Measurements from ENCODE around the gene TTC7B. TPM values are rescaled to one million over a fixed set of nuclear protein-coding genes. Genes with fewer than 3 reads are reported as not detected.

Gene TTC7B
- total RNA-seq, 2 experiments from 2014 or later, result 5.6 to 6.5 TPM

- H3K4me3 Mint-ChIP-seq, result no peak overlapping the region
- no peak overlapping the region for H3K27ac Mint-ChIP-seq
- H3K4me1 Mint-ChIP-seq (ENCODE audit: low read depth), result peaks cover 2% of the 10 kb centered on the region
- intact Hi-C loops (cut with micrococcal nuclease), result no loop called here
- no peaks in the 10 kb centered on the region for H3K9me3 Mint-ChIP-seq
- DNase-seq, result no peak
- CTCF ChIA-PET, result no interaction called here
- peaks cover 24% of the 10 kb centered on the region for H3K27me3 Mint-ChIP-seq (ENCODE audit: low read depth)
- H3K36me3 Mint-ChIP-seq (ENCODE audit: low read depth), result no peaks in the 10 kb centered on the region
Measured at GRCh38 chr14:90507428-90507827, 308.8 kb downstream of the TTC7B start.

GRCh38 chr14:90506748-90507147, 309.5 kb downstream of the TTC7B start:
- Mint-ChIP-seq H3K4me3 (no peak overlapping the region), H3K4me1 (ENCODE audit: low read depth) (peaks cover 2% of the 10 kb centered on the region), H3K27ac (no peak overlapping the region), H3K27me3 (ENCODE audit: low read depth) (peaks cover 26% of the 10 kb centered on the region), H3K9me3 (no peaks in the 10 kb centered on the region), H3K36me3 (ENCODE audit: low read depth) (no peaks in the 10 kb centered on the region)
- no peak for DNase-seq
- intact Hi-C loops (cut with micrococcal nuclease), result no loop called here
- CTCF ChIA-PET, result no interaction called here

- Mint-ChIP-seq H3K27me3 (ENCODE audit: low read depth) (peaks cover 28% of the 10 kb centered on the region), H3K36me3 (ENCODE audit: low read depth) (no peaks in the 10 kb centered on the region), H3K4me1 (ENCODE audit: low read depth) (peaks cover 5% of the 10 kb centered on the region), H3K9me3 (no peaks in the 10 kb centered on the region), H3K27ac (no peak overlapping the region), H3K4me3 (no peak overlapping the region)
- intact Hi-C loops (cut with micrococcal nuclease), result no loop called here
- CTCF ChIA-PET, result no interaction called here
- no peak for DNase-seq
Measured at GRCh38 chr14:90505531-90505930, 310.7 kb downstream of the TTC7B start.

GRCh38 chr14:90504643-90505042, 311.6 kb downstream of the TTC7B start:
- Mint-ChIP-seq H3K27ac (no peak overlapping the region), H3K4me1 (ENCODE audit: low read depth) (peaks cover 6% of the 10 kb centered on the region), H3K27me3 (ENCODE audit: low read depth) (peaks cover 26% of the 10 kb centered on the region), H3K9me3 (no peaks in the 10 kb centered on the region), H3K4me3 (no peak overlapping the region), H3K36me3 (ENCODE audit: low read depth) (no peaks in the 10 kb centered on the region)
- CTCF ChIA-PET, result no interaction called here
- intact Hi-C loops (cut with micrococcal nuclease), result no loop called here
- no peak for DNase-seq

- Mint-ChIP-seq H3K4me1 (ENCODE audit: low read depth) (peaks cover 4% of the 10 kb centered on the region), H3K36me3 (ENCODE audit: low read depth) (no peaks in the 10 kb centered on the region), H3K27ac (no peak overlapping the region), H3K27me3 (ENCODE audit: low read depth) (peaks cover 18% of the 10 kb centered on the region), H3K9me3 (no peaks in the 10 kb centered on the region), H3K4me3 (no peak overlapping the region)
- CTCF ChIA-PET, result no interaction called here
- no peak for DNase-seq
- intact Hi-C loops (cut with micrococcal nuclease), result no loop called here
Measured at GRCh38 chr14:90503582-90503981, 312.6 kb downstream of the TTC7B start.

GRCh38 chr14:90502760-90503159, 313.5 kb downstream of the TTC7B start:
- CTCF ChIA-PET, result no interaction called here
- Mint-ChIP-seq H3K27ac (no peak overlapping the region), H3K36me3 (ENCODE audit: low read depth) (no peaks in the 10 kb centered on the region), H3K4me1 (ENCODE audit: low read depth) (peaks cover 4% of the 10 kb centered on the region), H3K4me3 (no peak overlapping the region), H3K27me3 (ENCODE audit: low read depth) (peaks cover 13% of the 10 kb centered on the region), H3K9me3 (no peaks in the 10 kb centered on the region)
- no peak for DNase-seq
- intact Hi-C loops (cut with micrococcal nuclease), result no loop called here

GRCh38 chr14:90500665-90501370, 315.4 kb downstream of the TTC7B start:
- Mint-ChIP-seq H3K36me3 (ENCODE audit: low read depth) (no peaks in the 10 kb centered on the region), H3K4me3 (no peak overlapping the region), H3K27me3 (ENCODE audit: low read depth) (peaks cover 9% of the 10 kb centered on the region), H3K4me1 (ENCODE audit: low read depth) (peaks cover 4% of the 10 kb centered on the region), H3K9me3 (no peaks in the 10 kb centered on the region), H3K27ac (no peak overlapping the region)
- intact Hi-C loops (cut with micrococcal nuclease), result no loop called here
- DNase-seq, result no peak
- CTCF ChIA-PET, result interaction anchor here (0.6 kb wide), 1 partner anchor 15 kb away, joined by 3 read pairs; no protein-coding TSS in a partner anchor

- peaks cover 4% of the 10 kb centered on the region for H3K4me1 Mint-ChIP-seq (ENCODE audit: low read depth)
- intact Hi-C loops (cut with micrococcal nuclease), result no loop called here
- peaks cover 9% of the 10 kb centered on the region for H3K27me3 Mint-ChIP-seq (ENCODE audit: low read depth)
- DNase-seq, result no peak
- H3K4me3 Mint-ChIP-seq, result no peak overlapping the region
- CTCF ChIA-PET, result no interaction called here
- H3K36me3 Mint-ChIP-seq (ENCODE audit: low read depth), result no peaks in the 10 kb centered on the region
- H3K27ac Mint-ChIP-seq, result no peak overlapping the region
- no peaks in the 10 kb centered on the region for H3K9me3 Mint-ChIP-seq
Measured at GRCh38 chr14:90499908-90500664, 316.1 kb downstream of the TTC7B start.

- Mint-ChIP-seq H3K4me3 (no peak overlapping the region), H3K27ac (no peak overlapping the region), H3K4me1 (ENCODE audit: low read depth) (peaks cover 4% of the 10 kb centered on the region), H3K27me3 (ENCODE audit: low read depth) (peaks cover 9% of the 10 kb centered on the region), H3K9me3 (no peaks in the 10 kb centered on the region), H3K36me3 (ENCODE audit: low read depth) (no peaks in the 10 kb centered on the region)
- CTCF ChIA-PET, result no interaction called here
- no peak for DNase-seq
- intact Hi-C loops (cut with micrococcal nuclease), result no loop called here
Measured at GRCh38 chr14:90499121-90499520, 317.1 kb downstream of the TTC7B start.

GRCh38 chr14:90498198-90498597, 318.0 kb downstream of the TTC7B start:
- no peaks in the 10 kb centered on the region for H3K36me3 Mint-ChIP-seq (ENCODE audit: low read depth)
- DNase-seq, result no peak
- no peaks in the 10 kb centered on the region for H3K9me3 Mint-ChIP-seq
- H3K4me1 Mint-ChIP-seq (ENCODE audit: low read depth), result peaks cover 4% of the 10 kb centered on the region
- no peak overlapping the region for H3K4me3 Mint-ChIP-seq
- peaks cover 9% of the 10 kb centered on the region for H3K27me3 Mint-ChIP-seq (ENCODE audit: low read depth)
- H3K27ac Mint-ChIP-seq, result no peak overlapping the region
- CTCF ChIA-PET, result no interaction called here
- intact Hi-C loops (cut with micrococcal nuclease), result no loop called here

- Mint-ChIP-seq H3K4me1 (ENCODE audit: low read depth) (peaks cover 4% of the 10 kb centered on the region), H3K4me3 (no peak overlapping the region), H3K27me3 (ENCODE audit: low read depth) (peaks cover 6% of the 10 kb centered on the region), H3K36me3 (ENCODE audit: low read depth) (no peaks in the 10 kb centered on the region), H3K9me3 (no peaks in the 10 kb centered on the region), H3K27ac (no peak overlapping the region)
- CTCF ChIA-PET, result no interaction called here
- intact Hi-C loops (cut with micrococcal nuclease), result no loop called here
- no peak for DNase-seq
Measured at GRCh38 chr14:90496379-90496778, 319.9 kb downstream of the TTC7B start.

- CTCF ChIA-PET, result no interaction called here
- peak; percentile 69 for DNase-seq
Measured at GRCh38 chr14:90495357-90496276, 320.6 kb downstream of the TTC7B start.

More at GRCh38 chr14:90495357-90496276, 320.6 kb downstream of the TTC7B start:
- Mint-ChIP-seq H3K36me3 (ENCODE audit: low read depth) (no peaks in the 10 kb centered on the region), H3K4me3 (no peak overlapping the region), H3K27me3 (ENCODE audit: low read depth) (peaks cover 5% of the 10 kb centered on the region), H3K27ac (no peak overlapping the region), H3K9me3 (no peaks in the 10 kb centered on the region), H3K4me1 (ENCODE audit: low read depth) (peaks cover 2% of the 10 kb centered on the region)
- intact Hi-C loops (cut with micrococcal nuclease), result no loop called here

Measured in activated naive CD4-positive, alpha-beta T cell treated with anti-CD3 and anti-CD28 coated beads for 36 hours (primary cell).